Measurements from ENCODE around the gene ACBD4. TPM values are rescaled to one million over a fixed set of nuclear protein-coding genes. Genes with fewer than 3 reads are reported as not detected.
A peak's percentile ranks its signal among the peaks of the same experiment; 100 is the strongest.

ACBD4 gene
- total RNA-seq, 1 donor from 2014 or later: 5.6 TPM

- Mint-ChIP-seq H3K27me3 (ENCODE audit: low read depth) (no peaks in the 10 kb centered on the region), H3K4me3 (ENCODE audit: unreplicated experiment) (peak within 1 kb of the TSS; percentile 99), H3K9me3 (ENCODE audit: low read depth) (no peaks in the 10 kb centered on the region), H3K36me3 (ENCODE audit: low read depth) (peaks cover 4% of the 10 kb centered on the region), H3K27ac (ENCODE audit: unreplicated experiment) (peak within 1 kb of the TSS; percentile 99), H3K4me1 (ENCODE audit: low read depth) (peaks cover 29% of the 10 kb centered on the region)
- DNase-seq (ENCODE audit: low spot score): peak; percentile 99
- TF ChIP-seq CTCF (IDR thresholded peaks at IDR 0.05): no peak
Measured at GRCh38 chr17:45148183-45149036, 12.9 kb downstream of the ACBD4 start, which contains the start of gene HEXIM1. Gene HEXIM1 (plus strand): TSS chr17:45148475. CDS start chr17:45149191, 716 bp downstream.

- DNase-seq (ENCODE audit: low spot score): peak; percentile 97
- TF ChIP-seq CTCF (IDR thresholded peaks at IDR 0.05): peak; percentile 89
- H3K27me3 Mint-ChIP-seq (ENCODE audit: low read depth): no peaks in the 10 kb centered on the region
- peak overlapping the region; percentile 99 for H3K27ac Mint-ChIP-seq (ENCODE audit: unreplicated experiment)
- H3K4me3 Mint-ChIP-seq (ENCODE audit: unreplicated experiment): peak overlapping the region; percentile 99
- H3K4me1 Mint-ChIP-seq (ENCODE audit: low read depth): peaks cover 29% of the 10 kb centered on the region
- no peaks in the 10 kb centered on the region for H3K9me3 Mint-ChIP-seq (ENCODE audit: low read depth)
- peaks cover 4% of the 10 kb centered on the region for H3K36me3 Mint-ChIP-seq (ENCODE audit: low read depth)
Measured at GRCh38 chr17:45149037-45149668, 13.7 kb downstream of the ACBD4 start.

- no peaks in the 10 kb centered on the region for H3K9me3 Mint-ChIP-seq (ENCODE audit: low read depth)
- peak; percentile 85 for DNase-seq (ENCODE audit: low spot score)
- no peak for TF ChIP-seq CTCF (IDR thresholded peaks at IDR 0.05)
- H3K27ac Mint-ChIP-seq (ENCODE audit: unreplicated experiment): peak overlapping the region; percentile 99
- H3K36me3 Mint-ChIP-seq (ENCODE audit: low read depth): peaks cover 4% of the 10 kb centered on the region
- H3K4me1 Mint-ChIP-seq (ENCODE audit: low read depth): peaks cover 29% of the 10 kb centered on the region
- H3K27me3 Mint-ChIP-seq (ENCODE audit: low read depth): no peaks in the 10 kb centered on the region
- H3K4me3 Mint-ChIP-seq (ENCODE audit: unreplicated experiment): peak overlapping the region; percentile 99
Measured at GRCh38 chr17:45149669-45150664, 14.5 kb downstream of the ACBD4 start.

DNA sequence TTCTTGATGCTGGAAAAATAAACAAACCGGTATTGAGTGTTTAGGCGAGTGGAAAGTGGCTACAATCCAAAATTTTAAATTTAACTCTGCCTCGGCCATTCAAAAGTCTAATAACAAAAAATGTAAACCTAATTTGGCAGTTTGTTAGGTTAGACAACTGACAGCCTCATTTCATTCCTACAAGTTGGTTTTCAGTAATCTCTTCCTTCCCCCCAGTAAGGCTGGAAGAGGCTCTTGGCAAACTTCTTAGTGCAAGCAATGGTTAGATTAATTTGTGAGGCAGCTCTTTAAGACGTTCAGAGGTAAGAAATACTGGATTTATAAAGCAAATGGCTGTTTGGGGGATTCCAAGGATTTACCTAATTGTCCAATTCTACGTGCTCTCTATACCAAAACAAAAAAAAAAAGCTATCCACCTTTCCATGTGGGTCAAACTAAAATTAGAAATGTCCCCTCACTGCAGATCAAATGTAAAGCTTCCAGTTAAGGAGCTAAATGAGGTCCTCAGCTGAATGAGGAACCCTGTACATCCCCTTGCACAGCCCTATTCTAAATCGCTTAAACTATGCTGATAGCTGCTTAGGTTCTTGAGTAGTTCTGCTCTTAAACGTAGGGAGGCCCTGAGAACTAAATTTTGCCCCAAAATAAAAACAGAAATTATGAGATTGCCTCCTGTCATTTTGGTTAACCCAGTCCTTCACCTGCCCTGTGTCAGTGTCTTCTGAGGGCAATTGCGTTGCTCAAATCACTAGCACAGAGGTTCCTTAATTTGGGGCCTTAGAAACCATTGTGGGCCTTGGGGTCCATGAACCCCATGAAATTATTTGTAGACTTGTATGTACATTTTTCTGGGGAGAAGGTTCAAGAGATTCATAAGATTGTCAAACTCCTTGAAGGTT is 15.7 kb downstream of the ACBD4 start:
- Mint-ChIP-seq H3K4me1 (ENCODE audit: low read depth) (peaks cover 30% of the 10 kb centered on the region), H3K36me3 (ENCODE audit: low read depth) (peaks cover 4% of the 10 kb centered on the region), H3K27me3 (ENCODE audit: low read depth) (no peaks in the 10 kb centered on the region), H3K9me3 (ENCODE audit: low read depth) (no peaks in the 10 kb centered on the region), H3K4me3 (ENCODE audit: unreplicated experiment) (peak overlapping the region; percentile 99), H3K27ac (ENCODE audit: unreplicated experiment) (peak overlapping the region; percentile 67)
- DNase-seq (ENCODE audit: low spot score): no peak
- TF ChIP-seq CTCF (IDR thresholded peaks at IDR 0.05): no peak

Data from chondrocyte (in vitro differentiated cells).